Activated CD8-positive, alpha-beta memory T cell treated with anti-CD3 and anti-CD28 coated beads for 4 hours (primary cell): ENCODE results near the gene MDM4.

ENCODE experiments used
- DNase-seq, 2 donors: peaks; one replicate each; pipeline ENCODE4 v3.0.0-alpha.2; 2020; ENCODE audit warnings: low read depth in 2 of 2

Gene MDM4

GRCh38 chr1:204491655-204492054, 24.6 kb upstream of the MDM4 start:
- DNase-seq: no peak

- DNase-seq: no peak
Measured at GRCh38 chr1:204493145-204493983, 22.8 kb upstream of the MDM4 start.

DNA sequence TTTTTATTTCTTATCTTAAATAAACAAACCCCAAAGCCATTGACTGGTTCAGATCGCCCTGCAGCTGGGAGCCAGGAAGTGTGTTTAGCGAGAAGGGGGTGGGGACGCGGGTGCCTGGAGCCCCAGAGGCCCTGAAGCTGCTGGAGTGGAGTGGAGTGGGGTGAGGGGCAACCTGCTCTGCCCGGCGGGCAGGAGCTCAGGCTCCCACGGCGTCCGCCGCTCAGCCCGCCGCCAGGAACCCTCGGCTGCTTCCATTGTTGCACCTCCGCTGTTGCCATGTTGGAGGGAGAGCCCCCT, 22.3 kb upstream of the MDM4 start:
- no peak for DNase-seq

- peak; percentile 30 to 48 for DNase-seq
Measured at GRCh38 chr1:204494281-204495077, 21.7 kb upstream of the MDM4 start, which contains the start of gene PIK3C2B. TSS of gene PIK3C2B (minus strand) at chr1:204494805. CDS start at chr1:204469802, 25,003 bp downstream.

DNA sequence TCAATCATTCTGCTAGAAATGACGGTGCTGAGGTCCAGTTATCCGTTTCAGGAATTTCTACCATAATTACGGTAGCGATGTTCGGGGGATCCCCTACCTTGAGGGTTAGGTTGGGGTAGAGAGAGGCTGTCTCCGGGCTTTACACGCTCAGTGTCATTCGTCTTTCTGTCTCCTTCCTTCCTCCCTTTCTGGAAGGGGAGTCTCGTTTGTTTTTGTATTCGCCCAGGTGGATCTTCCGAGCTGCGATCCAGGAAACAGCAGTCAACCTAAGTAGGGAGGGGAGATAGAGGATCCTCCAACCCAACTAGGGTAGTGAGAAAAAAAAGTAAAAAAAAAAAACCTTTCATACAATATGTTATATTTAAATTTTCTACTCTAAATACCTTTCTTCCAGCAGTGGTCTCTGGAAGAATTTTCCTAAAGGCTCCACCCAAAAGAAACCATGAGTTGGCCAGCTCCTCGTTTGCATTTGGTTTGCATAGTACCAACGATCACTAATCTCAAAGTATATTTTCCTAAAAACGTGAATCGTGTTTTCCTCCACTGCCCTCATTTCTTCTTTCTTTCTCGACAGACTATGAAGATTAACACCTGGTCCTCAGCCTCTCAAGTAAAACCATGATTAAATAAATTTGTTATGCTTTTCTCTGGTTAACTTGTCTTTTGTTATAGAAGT, 21.0 kb upstream of the MDM4 start:
- DNase-seq: no peak

GRCh38 chr1:204495777-204496176, 20.4 kb upstream of the MDM4 start:
- no peak for DNase-seq

- no peak for DNase-seq
Measured at GRCh38 chr1:204498981-204499380, 17.2 kb upstream of the MDM4 start.

- DNase-seq: no peak
Measured at GRCh38 chr1:204499511-204500468, 16.4 kb upstream of the MDM4 start.

- no peak for DNase-seq
Measured at GRCh38 chr1:204502241-204502640, 14.0 kb upstream of the MDM4 start.

- no peak for DNase-seq
Measured at GRCh38 chr1:204503122-204503912, 12.9 kb upstream of the MDM4 start.

DNA sequence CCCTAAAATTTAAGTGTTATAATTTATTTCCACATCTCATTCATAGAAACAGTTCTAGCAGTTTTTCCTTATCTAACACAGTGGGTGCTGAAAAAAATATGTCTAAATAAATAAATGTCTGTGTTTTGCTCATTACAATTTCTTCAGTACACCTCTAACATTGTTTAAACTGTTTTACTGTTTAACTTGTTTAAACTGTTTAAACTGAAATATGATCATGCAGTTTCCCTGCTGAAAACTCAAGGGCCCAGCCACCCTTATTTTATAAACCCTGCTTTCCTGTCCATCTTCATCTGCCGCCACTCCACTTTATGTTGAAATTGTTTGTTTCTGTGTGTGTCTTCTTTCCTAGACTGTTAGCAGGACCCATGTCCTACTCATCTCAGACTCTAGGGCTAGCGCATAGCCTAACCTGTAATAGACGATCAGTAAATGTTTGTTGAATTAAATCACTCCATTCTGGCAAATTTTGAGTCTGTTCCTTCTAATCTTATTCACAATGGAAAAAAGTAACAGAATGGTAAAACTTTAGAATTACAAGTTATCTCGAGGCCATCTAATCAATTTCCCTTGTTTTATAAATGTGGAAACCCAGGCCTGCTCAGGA, 12.2 kb upstream of the MDM4 start:
- DNase-seq: no peak

- DNase-seq: no peak
Measured at GRCh38 chr1:204505674-204506200, 10.5 kb upstream of the MDM4 start.

- peak; percentile 56 to 64 for DNase-seq
Measured at GRCh38 chr1:204506201-204506968, 9.8 kb upstream of the MDM4 start.

- peak; percentile 80 to 85 for DNase-seq
Measured at GRCh38 chr1:204506969-204507316, 9.3 kb upstream of the MDM4 start.

GRCh38 chr1:204507317-204508105, 8.7 kb upstream of the MDM4 start:
- DNase-seq: no peak

DNA sequence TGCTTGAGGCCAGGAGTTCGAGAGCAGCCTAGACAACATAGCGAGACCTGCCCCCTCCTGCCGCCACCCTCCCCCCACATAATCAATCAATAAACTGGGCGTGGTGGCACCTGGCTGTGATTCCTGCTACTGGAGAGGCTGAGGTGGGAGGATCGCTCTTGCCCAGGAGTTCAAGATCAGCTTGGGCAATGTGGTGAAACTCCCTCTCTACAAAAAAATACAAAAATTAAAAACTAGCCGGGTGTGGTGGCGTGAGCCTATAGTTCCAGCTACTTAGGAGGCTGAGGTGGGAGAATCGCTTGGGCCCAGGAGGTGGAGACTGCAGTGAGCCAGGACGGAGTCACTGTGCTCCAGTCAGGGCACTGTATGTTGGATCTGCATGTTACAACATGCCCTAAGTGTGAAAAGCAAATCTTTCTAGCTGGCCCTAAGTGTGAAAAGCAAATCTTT, 7.0 kb upstream of the MDM4 start:
- DNase-seq: no peak

- no peak for DNase-seq
Measured at GRCh38 chr1:204511366-204511765, 4.8 kb upstream of the MDM4 start.

DNA sequence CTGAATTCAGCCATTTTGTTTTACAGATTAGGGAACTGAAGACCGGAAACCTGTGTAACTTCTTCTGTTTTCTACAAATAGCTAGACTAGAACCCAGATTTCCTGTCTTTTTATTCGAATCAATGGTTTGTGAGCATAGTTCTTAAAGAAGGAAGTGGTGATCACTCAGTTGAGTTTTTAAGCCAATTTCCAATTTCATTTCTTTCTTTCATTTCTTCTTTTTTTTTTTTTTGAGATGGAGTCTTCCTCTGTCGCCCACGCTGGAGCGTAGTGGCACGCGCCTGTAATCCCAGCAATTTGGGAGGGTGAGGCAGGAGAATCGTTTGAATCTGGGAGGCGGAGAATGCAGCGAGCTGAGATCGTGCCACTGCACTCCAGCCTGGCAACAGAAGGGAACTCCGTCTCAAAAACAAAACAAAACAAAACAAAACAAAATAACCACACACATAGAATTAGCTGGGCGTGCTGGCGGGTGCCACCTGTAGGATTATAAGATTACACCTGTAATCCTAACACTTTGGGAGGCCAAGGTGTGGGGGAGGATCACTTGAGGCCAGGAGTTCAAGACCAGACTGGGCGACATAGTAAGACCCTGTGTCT, 3.0 kb upstream of the MDM4 start:
- DNase-seq: no peak
